H1 (cell line): ENCODE results near the gene SMYD3. TPM values are rescaled to one million over a fixed set of nuclear protein-coding genes. Genes with fewer than 3 reads are reported as not detected.

ENCODE experiments used
- ATF2 ChIP-seq: IDR thresholded peaks from 2 replicates; pipeline ENCODE4 v1.6.1; 2012; ENCODE audit warnings: low read length, inconsistent platforms
- BACH1 ChIP-seq: IDR thresholded peaks from 2 replicates; pipeline ENCODE4 v1.6.1; 2012; ENCODE audit warnings: low read length, improper control_type of control experiment
- CHD7 ChIP-seq: fragments of 300-600 bp; sonication (generic); IDR thresholded peaks from 2 replicates; pipeline ENCODE4 v1.7.1; 2012; ENCODE audit warnings: low read length, moderate library complexity, mild to moderate bottlenecking, inconsistent platforms; ENCODE audit not compliant: insufficient replicate concordance
- EGR1 ChIP-seq: IDR thresholded peaks from 2 replicates; pipeline ENCODE4 v1.6.1; 2011; ENCODE audit warnings: low read depth, low read length, borderline replicate concordance
- KDM4A ChIP-seq: IDR thresholded peaks from one replicate; pipeline ENCODE4 v1.7.1; 2012; ENCODE audit warnings: low read depth, mild to moderate bottlenecking, moderate library complexity, low read length, inconsistent platforms; ENCODE audit not compliant: severe bottlenecking
- POLR2A ChIP-seq, 2 experiments: IDR thresholded peaks; 1 replicate in 1 of 2; 2 replicates in 1 of 2; pipeline ENCODE4 v1.6.1; 2011; ENCODE audit warnings: low read depth in 2 of 2, low read length in 2 of 2, mild to moderate bottlenecking in 2 of 2; ENCODE audit errors: control extremely low read depth in 1 of 2
- SIRT6 ChIP-seq: IDR thresholded peaks from one replicate; pipeline ENCODE4 v1.7.1; 2012; ENCODE audit warnings: low read length, inconsistent platforms
- SIX5 ChIP-seq: IDR thresholded peaks from 2 replicates; pipeline ENCODE4 v1.6.1; 2011; ENCODE audit warnings: mild to moderate bottlenecking, low read depth, low read length
- SP4 ChIP-seq: IDR thresholded peaks from 2 replicates; pipeline ENCODE4 v1.6.1; 2012; ENCODE audit warnings: low read length, inconsistent platforms
- TAF7 ChIP-seq: optimal IDR thresholded peaks from 2 replicates; pipeline ENCODE3; 2011; ENCODE audit warnings: low read depth, mild to moderate bottlenecking, inconsistent platforms, low read length, moderate library complexity, borderline replicate concordance
- ZNF274 ChIP-seq: IDR thresholded peaks from 2 replicates; pipeline ENCODE4 v1.7.0; 2012; ENCODE audit warnings: low read length, borderline replicate concordance; ENCODE audit errors: extremely low read depth
- polyA plus RNA-seq, 7 experiments: library from polyadenylated mRNA; depleted of rRNA in 3 of 7; stranded (reverse) in 5 of 7; unstranded in 2 of 7; fragments of >200 nt in 5 of 7; fragments of 200-250 nt in 2 of 7; gene quantifications; 1 replicate in 5 of 7; 2 replicates in 1 of 7; 4 replicates in 1 of 7; pipeline versions ENCODE4 v1.2.1 to v1.2.3, GENCODE V29; 2011 to 2013; ENCODE audit warnings: missing spikeins in 2 of 7, mixed read lengths in 2 of 7
- total RNA-seq: library from RNA; stranded (reverse); fragmentation: NEBNext Ultra II Directional; extraction: Animal tissue kit (Norgen Biotek cat#: 25700); gene quantifications from 2 replicates; pipeline ENCODE4 v1.2.1, GENCODE V29; 2021

Gene SMYD3
- total and polyA plus RNA-seq, 2 of the 8 experiments (the other 6 are each of a cell fraction or from before 2014, with no cell fraction given), result 17.3 to 25.4 TPM

- no peak for TF ChIP-seq CHD7
- TF ChIP-seq SIX5, result no peak
- no peak for TF ChIP-seq ZNF274
- TF ChIP-seq SIRT6, result no peak
- TF ChIP-seq POLR2A (IDR thresholded peaks at IDR 0.05; ENCODE audit: control extremely low read depth in 1 of 2, low read depth in 2 of 2, low read length in 2 of 2), result no peak
- no peak for TF ChIP-seq SP4
- no peak for TF ChIP-seq BACH1
- TF ChIP-seq ATF2, result no peak
- no peak for TF ChIP-seq KDM4A
- no peak for TF ChIP-seq EGR1
- no peak for TF ChIP-seq TAF7
These were observed 639.3 kb downstream of the SMYD3 start (continued) for GRCh38 chr1:245867738-245868137.
